WTC11 (cell line): ENCODE measurements around the gene DHFR.

Source experiments
- AR ChIP-seq: fragments of 250-450 bp; sonication (Bioruptor Pico); IDR thresholded peaks from 2 replicates; pipeline ENCODE4 v1.9.0; 2021; ENCODE audit warnings: mild to moderate bottlenecking
- ATF1 ChIP-seq: sonication (generic); formaldehyde crosslinking; IDR thresholded peaks from 2 replicates; pipeline ENCODE4 v1.8.1; 2023; ENCODE audit warnings: mild to moderate bottlenecking, moderate library complexity, missing genetic modification reagents
- ATF2 ChIP-seq: sonication (generic); formaldehyde crosslinking; IDR thresholded peaks from 2 replicates; pipeline ENCODE4 v1.8.1; 2022; ENCODE audit warnings: low read depth, missing genetic modification reagents, borderline replicate concordance
- CTCF ChIP-seq: fragments of 200-600 bp; IDR thresholded peaks from 2 replicates; pipeline ENCODE4 v1.8.0; 2022; ENCODE audit warnings: antibody characterized with exemption
- JUN ChIP-seq: sonication (generic); formaldehyde crosslinking; IDR thresholded peaks from 2 replicates; pipeline ENCODE4 v1.8.0; 2023; ENCODE audit warnings: mild to moderate bottlenecking, missing genetic modification reagents
- MAX ChIP-seq: sonication (generic); formaldehyde crosslinking; IDR thresholded peaks from 2 replicates; pipeline ENCODE4 v1.8.0; 2022; ENCODE audit warnings: mild to moderate bottlenecking, missing genetic modification reagents
- NR2C2 ChIP-seq: sonication (generic); formaldehyde crosslinking; IDR thresholded peaks from 2 replicates; pipeline ENCODE4 v1.8.0; 2022; ENCODE audit warnings: mild to moderate bottlenecking, missing genetic modification reagents
- PREB ChIP-seq: sonication (generic); formaldehyde crosslinking; IDR thresholded peaks from 2 replicates; pipeline ENCODE4 v1.8.1; 2022; ENCODE audit warnings: mild to moderate bottlenecking, missing genetic modification reagents, moderate library complexity, borderline replicate concordance
- SP1 ChIP-seq: sonication (generic); formaldehyde crosslinking; conservative IDR thresholded peaks from 2 replicates; pipeline ENCODE4 v1.8.1; 2022; ENCODE audit warnings: missing genetic modification reagents
- TP53 ChIP-seq: sonication (generic); formaldehyde crosslinking; IDR thresholded peaks from 2 replicates; pipeline ENCODE4 v1.8.1; 2023; ENCODE audit warnings: mild to moderate bottlenecking, missing genetic modification reagents

- TF ChIP-seq TP53 (CRISPR knock-in tag) (no peak), AR (no peak), MAX (CRISPR knock-in tag) (no peak), JUN (CRISPR knock-in tag) (no peak), CTCF (no peak), NR2C2 (no peak), PREB (CRISPR knock-in tag) (no peak), SP1 (CRISPR knock-in tag) (no peak), ATF1 (CRISPR knock-in tag) (no peak), ATF2 (no peak)
Observed at GRCh38 chr5:80686757-80687156, 32.0 kb upstream of the DHFR start.
